GM12801 (cell line): ENCODE data around the gene KCP.

Source experiments
- CTCF ChIP-seq: IDR thresholded peaks from one replicate; pipeline ENCODE4 v1.5.1; 2011; ENCODE audit warnings: control low read depth; ENCODE audit not compliant: insufficient read length; ENCODE audit errors: extremely low read depth

KCP gene

DNA sequence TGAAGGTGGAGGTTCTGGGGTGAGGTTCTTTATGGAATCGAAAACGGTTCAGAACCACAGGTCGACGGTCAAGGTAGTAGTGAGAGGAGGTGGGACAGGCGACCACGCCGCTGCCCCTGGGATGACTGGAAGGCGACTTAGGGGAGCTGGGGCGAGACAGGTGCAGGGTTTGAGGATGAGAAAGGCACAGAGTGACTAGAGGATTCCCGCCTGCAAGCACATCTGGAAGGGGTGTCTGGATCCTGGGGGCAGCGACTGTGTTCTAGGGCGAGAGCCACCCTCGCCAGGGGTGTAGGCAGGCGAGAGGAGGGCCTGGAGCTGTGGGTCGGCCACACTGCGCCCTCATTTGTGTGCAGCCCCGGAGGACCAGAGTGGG, 26.8 kb upstream of the KCP start:
- TF ChIP-seq CTCF = no peak

- no peak for TF ChIP-seq CTCF
Observed at GRCh38 chr7:128936798-128937197, 26.3 kb upstream of the KCP start.

- no peak for TF ChIP-seq CTCF
Observed at GRCh38 chr7:128935342-128935730, 24.8 kb upstream of the KCP start.

GRCh38 chr7:128934361-128935341, 24.1 kb upstream of the KCP start:
- TF ChIP-seq CTCF = no peak

- TF ChIP-seq CTCF = no peak
Observed at GRCh38 chr7:128933180-128933891, 22.8 kb upstream of the KCP start.

DNA sequence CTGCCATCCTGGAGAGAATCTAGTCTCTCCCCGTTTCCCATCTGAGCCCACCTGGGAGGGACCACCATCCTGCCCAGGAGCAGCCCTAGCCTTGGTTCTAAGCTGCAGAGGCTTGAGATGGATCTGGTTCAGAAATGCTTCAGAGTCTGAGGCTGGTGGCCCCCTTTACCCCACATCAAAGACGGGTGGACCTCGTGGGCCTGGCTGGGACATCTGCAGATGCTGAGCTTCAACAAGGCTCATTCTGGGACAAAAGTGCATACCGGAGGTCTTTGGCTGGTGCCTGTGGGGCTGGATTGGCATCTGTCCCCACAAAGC, 22.3 kb upstream of the KCP start:
- no peak for TF ChIP-seq CTCF

GRCh38 chr7:128931965-128932861, 21.7 kb upstream of the KCP start:
- no peak for TF ChIP-seq CTCF
